Endothelial cell of umbilical vein (primary cell): ENCODE results near the gene HMGXB4.
"Not testable (repeated sequence)": the region's sequence is repeated elsewhere in the genome, so short reads cannot be mapped to it uniquely, and the experiment has no call there.

Experiments used
- CTCF ChIP-seq, 2 donors: IDR thresholded peaks; 1 replicate in 1 of 2; 2 replicates in 1 of 2; pipeline ENCODE4 v1.5.1; 2011; ENCODE audit warnings: low read length in 2 of 2, mild to moderate bottlenecking in 2 of 2, moderate library complexity in 2 of 2, control low read depth in 1 of 2, inconsistent platforms in 1 of 2, low read depth in 1 of 2; ENCODE audit not compliant: insufficient read depth in 1 of 2; ENCODE audit errors: extremely low read depth in 1 of 2
- EZH2 ChIP-seq: IDR thresholded peaks from 2 replicates; pipeline ENCODE4 v1.6.1; 2012; ENCODE audit warnings: borderline replicate concordance, low read depth, mild to moderate bottlenecking, moderate library complexity, low read length, inconsistent platforms; ENCODE audit not compliant: severe bottlenecking
- FOS ChIP-seq: IDR thresholded peaks from 2 replicates; pipeline ENCODE4 v1.6.1; 2011; ENCODE audit warnings: mild to moderate bottlenecking, low read length, moderate library complexity, borderline replicate concordance; ENCODE audit not compliant: insufficient read depth
- GATA2 ChIP-seq: IDR thresholded peaks from 2 replicates; pipeline ENCODE4 v1.7.0; 2011; ENCODE audit warnings: low read depth, mild to moderate bottlenecking, moderate library complexity, mixed read lengths, low read length; ENCODE audit not compliant: insufficient read length, insufficient read depth
- JUN ChIP-seq: IDR thresholded peaks from 2 replicates; pipeline ENCODE4 v1.6.1; 2011; ENCODE audit warnings: borderline replicate concordance, low read depth; ENCODE audit not compliant: insufficient read length, insufficient read depth
- MYC ChIP-seq: IDR thresholded peaks from one replicate; pipeline ENCODE4 v1.6.1; 2011; ENCODE audit warnings: mild to moderate bottlenecking, low read depth, low read length
- POLR2A ChIP-seq: IDR thresholded peaks from 2 replicates; pipeline ENCODE4 v1.6.1; 2012; ENCODE audit warnings: low read depth, mild to moderate bottlenecking, control low read depth, low read length
- POLR2AphosphoS5 ChIP-seq: IDR thresholded peaks from 2 replicates; pipeline ENCODE4 v1.6.1; 2012; ENCODE audit warnings: low read depth, mild to moderate bottlenecking, control low read depth, low read length, moderate library complexity; ENCODE audit not compliant: insufficient read depth
- TF ChIP-seq, protein P1 (sequence below): IDR thresholded peaks from 2 replicates; pipeline ENCODE4 v1.6.1; 2011; ENCODE audit not compliant: insufficient read depth, insufficient read length

GRCh38 chr22:35238749-35239148 is 18.5 kb upstream of the HMGXB4 start:
- TF ChIP-seq POLR2A; MYC; EZH2; JUN; CTCF (IDR thresholded peaks at IDR 0.05; ENCODE audit: extremely low read depth in 1 of 2, insufficient read depth in 1 of 2, low read depth in 1 of 2, low read length in 2 of 2); POLR2AphosphoS5; FOS; GATA2: not testable (repeated sequence)
- TF ChIP-seq, protein P1, sequence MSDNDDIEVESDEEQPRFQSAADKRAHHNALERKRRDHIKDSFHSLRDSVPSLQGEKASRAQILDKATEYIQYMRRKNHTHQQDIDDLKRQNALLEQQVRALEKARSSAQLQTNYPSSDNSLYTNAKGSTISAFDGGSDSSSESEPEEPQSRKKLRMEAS, result not testable (repeated sequence)
